ENCODE measurements around the gene RPL13. TPM values are rescaled to one million over a fixed set of nuclear protein-coding genes. Genes with fewer than 3 reads are reported as not detected.

RPL13 gene
- total RNA-seq, 1 experiment from 2014 or later, result 3,458 TPM

DNA sequence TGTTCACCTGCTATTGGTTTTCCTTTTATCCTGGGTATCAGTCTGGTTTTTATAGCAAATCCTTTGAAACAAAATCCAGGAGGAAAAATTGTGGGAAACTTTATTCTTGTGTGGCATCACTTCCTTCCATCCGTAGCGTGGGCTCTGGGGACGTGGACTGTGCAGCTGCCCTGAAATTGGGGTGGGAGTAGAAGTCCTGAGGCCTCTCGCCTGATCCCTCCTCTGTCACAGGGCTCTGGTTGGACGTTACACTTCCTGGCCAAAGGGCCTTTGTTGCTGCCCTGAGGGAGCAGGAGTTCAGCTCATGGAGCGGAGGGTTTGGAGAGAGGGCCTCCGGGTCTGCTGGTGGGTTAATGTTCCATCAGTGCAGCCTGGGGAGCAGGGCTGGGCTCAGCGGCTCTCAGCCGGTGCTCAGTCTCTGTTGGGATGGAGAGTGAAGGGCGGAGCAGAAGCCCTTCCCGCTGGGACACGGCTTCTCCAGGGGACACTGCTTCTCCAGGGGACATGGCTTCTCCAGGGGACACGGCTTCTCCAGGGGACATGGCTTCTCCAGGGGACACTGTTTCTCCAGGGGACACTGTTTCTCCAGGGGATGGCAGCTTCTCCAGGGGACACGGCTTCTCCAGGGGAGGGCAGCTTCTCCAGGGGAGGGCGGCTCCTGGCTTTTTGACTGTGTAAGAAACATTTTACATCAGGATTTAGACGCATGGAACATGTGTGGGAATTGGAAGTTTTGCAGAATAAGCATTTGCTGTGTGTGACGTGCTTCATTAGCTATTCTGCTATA is 15.2 kb upstream of the RPL13 start:
- DNase-seq (ENCODE audit: low spot score), result no peak

GRCh38 chr16:89545831-89546574 is 14.5 kb upstream of the RPL13 start:
- DNase-seq (ENCODE audit: low spot score), result no peak

DNA sequence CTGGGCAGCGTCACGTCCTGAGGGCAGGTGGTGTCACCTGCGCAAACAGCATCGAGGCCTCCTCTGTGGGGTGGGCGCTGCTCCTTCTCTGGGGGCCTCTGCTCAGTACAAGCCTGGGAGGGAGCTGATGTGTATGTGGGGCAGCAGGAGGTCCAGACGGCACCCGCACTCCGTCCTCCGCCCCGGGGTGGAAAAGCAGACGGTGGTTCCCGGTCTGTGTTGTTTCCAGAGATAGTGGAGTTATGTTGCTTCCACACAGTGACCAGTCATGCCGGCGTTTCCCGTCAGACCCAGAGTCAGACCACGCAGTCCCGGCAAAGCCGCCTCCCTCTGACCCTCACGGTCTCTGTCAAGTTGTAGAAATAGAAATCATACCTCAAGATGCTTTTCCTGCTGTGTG is 13.7 kb upstream of the RPL13 start:
- no peak for DNase-seq (ENCODE audit: low spot score)

DNA sequence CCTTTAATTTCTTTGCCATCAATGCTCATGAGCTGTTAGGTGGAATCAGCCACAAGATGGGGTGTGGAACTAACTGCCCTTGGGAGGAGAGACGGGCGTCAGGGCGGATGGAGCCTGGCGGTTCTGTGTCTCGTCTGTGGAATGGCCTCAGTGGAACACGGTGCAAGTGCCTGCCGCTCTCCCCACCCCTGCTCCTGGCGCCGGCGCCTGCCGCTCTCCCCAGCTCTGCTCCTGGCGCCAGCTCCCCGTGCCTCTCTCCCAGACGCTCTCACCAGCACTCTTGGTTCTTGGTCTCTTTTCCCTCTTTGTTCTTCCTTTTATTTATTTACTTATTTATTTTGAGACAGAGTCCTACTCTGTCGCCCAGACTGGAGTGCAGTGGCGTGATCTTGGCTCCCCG is 13.2 kb upstream of the RPL13 start:
- no peak for DNase-seq (ENCODE audit: low spot score)

GRCh38 chr16:89547860-89548259 is 12.6 kb upstream of the RPL13 start:
- no peak for DNase-seq (ENCODE audit: low spot score)

DNA sequence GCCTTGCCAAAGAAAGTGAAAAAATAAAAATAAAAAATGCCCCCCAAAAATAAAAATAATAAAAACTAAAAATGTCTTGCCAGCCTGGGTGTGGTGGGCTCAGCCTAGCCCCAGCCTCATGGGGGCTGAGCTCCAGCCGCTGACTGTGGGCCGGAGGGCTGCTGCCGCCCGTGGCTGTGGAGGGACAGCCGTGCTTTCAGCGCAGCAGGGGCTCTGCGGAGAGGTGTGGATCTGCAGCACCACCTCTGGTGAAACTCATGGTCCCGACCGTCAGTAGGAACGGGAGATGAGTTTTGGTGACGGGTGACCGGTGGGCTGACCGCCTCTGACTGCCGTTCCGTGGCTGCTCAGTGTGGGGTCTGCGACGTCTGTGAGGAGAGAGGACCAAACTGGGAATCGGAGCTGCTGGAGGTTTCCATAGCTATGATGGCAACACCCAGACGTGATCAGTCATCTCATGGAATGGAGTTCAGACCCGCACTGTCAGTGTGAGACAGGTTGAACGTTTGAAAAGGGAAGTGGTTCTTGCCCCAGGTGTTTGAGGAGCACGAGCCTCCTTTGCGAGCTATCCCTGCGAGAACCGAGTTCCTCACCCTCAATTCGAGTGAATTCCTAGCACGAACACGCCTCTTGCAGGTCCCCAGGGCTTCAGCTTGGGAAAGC is 12.0 kb upstream of the RPL13 start:
- no peak for DNase-seq (ENCODE audit: low spot score)

DNA sequence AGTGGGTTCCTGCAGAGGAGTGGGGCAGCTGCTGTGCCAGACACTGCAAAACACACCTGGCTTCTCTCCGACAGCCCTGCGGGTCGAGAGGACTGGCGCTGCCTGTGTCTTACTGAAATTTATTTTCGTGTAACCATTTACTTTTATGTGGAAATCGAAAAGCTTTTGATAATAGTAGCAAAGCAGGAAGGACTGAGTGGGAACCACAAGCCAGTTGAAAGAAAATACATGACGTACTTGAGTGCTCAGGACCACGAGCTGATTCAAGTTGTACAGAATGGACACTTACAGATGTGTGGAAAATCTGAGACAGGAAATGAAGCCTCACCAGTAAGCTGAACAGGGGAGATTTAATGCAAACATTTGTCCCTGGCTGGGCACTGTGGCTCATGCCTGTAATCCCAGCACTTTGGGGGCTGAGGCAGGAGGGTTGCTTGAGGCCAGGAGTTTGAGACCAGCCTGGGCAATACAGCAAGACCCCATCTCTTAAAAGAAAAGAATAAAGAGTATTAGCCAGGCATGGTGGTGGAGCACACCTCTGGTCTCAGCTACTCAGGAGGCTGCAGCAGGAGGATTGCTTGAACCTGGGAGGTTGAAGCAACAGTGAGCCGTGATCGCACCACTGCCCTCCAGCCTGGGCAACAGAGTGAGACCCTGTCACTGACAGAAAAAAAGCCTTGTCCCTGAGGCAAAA is 11.3 kb upstream of the RPL13 start:
- no peak for DNase-seq (ENCODE audit: low spot score)

GRCh38 chr16:89550421-89551007 is 10.0 kb upstream of the RPL13 start:
- DNase-seq (ENCODE audit: low spot score), result no peak

DNA sequence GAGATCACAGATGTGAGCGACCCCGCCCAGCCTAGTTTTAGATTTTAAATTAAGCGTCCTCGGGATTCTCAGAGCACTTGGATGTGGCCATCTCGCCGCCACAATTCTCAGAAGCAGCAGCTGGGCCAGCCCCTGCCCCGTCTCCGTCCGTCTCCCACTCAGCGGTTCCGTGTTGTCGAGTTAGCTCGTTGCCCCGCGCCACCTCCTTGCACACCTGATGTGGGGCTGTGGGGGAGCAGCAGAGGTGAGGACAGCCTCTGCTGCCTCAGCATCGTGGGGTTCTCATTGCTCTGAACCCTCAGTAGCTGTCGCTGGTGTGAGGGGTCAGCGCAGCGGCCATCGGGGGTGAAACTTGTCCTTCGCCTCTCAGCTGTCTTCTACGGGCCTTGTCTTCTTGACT is 8.2 kb upstream of the RPL13 start:
- no peak for DNase-seq (ENCODE audit: low spot score)

- DNase-seq (ENCODE audit: low spot score), result no peak
These were observed 7.6 kb upstream of the RPL13 start for GRCh38 chr16:89552913-89553312.

DNA sequence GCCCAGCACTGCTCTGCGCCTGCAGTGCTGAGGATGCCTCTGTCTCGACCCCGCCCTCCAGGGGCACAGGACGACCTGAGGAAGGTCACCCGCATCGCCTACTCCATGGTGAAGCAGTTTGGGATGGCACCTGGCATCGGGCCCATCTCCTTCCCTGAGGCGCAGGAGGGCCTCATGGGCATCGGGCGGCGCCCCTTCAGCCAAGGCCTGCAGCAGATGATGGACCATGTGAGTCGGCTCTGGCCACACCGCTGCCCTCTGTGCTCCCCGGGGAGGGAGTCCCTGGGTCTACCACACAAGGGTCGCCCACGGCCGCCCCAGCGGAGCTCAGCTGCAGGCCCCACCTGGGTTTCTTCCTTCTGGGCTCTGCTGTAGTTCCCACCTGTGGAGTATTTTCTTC is 6.7 kb upstream of the RPL13 start:
- DNase-seq (ENCODE audit: low spot score), result no peak

GRCh38 chr16:89554343-89554742 is 6.1 kb upstream of the RPL13 start:
- no peak for DNase-seq (ENCODE audit: low spot score)

GRCh38 chr16:89555265-89555664 is 5.2 kb upstream of the RPL13 start:
- DNase-seq (ENCODE audit: low spot score), result no peak

DNA sequence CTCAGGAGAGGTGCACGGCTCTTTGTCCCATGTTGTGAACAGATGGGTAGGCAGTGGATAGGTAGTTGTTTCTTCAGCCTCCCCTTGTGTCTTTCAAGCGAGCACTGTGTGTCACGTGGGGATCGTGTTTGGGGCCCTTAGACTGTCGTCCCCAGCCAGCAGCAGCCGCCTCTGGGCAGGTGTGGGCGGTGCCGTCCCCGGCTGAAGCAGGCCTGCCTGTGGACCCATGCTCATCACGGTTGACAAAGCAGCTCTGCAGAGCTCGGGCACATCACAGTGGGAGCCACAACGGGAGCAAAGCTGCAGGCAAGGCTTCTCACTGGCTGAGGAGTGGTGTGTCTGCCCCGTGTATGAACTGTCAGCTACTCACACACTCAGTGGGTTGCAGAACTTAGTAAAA is 4.7 kb upstream of the RPL13 start:
- DNase-seq (ENCODE audit: low spot score), result no peak

- peak; percentile 64 for DNase-seq (ENCODE audit: low spot score)
These were observed 3.5 kb upstream of the RPL13 start for GRCh38 chr16:89556750-89557689.

- DNase-seq (ENCODE audit: low spot score), result no peak
These were observed 2.6 kb upstream of the RPL13 start for GRCh38 chr16:89557690-89558490.

GRCh38 chr16:89561142-89561883 is 831 bp downstream of the RPL13 start:
- DNase-seq (ENCODE audit: low spot score), result no peak

GRCh38 chr16:89561884-89562599 is 1.6 kb downstream of the RPL13 start:
- no peak for DNase-seq (ENCODE audit: low spot score)
